ENCODE data around the gene ZNF10.

- no peak for TF ChIP-seq CTCF (IDR thresholded peaks at IDR 0.05; ENCODE audit: control extremely low read depth in 1 of 3, insufficient read depth in 1 of 3, low read depth in 1 of 3, low read length in 3 of 3)
- TF ChIP-seq TCF12 (IDR thresholded peaks at IDR 0.05; ENCODE audit: low read depth, low read length), result no peak
- no peak for TF ChIP-seq EGR1 (IDR thresholded peaks at IDR 0.05; ENCODE audit: borderline replicate concordance, low read depth, low read length)
- no peak for TF ChIP-seq EZH2 (IDR thresholded peaks at IDR 0.05; ENCODE audit: low read depth, low read length, severe bottlenecking)
- TF ChIP-seq SP4 (IDR thresholded peaks at IDR 0.05; ENCODE audit: low read length), result no peak
- no peak for TF ChIP-seq KDM4A (IDR thresholded peaks at IDR 0.05; ENCODE audit: low read depth, low read length, severe bottlenecking)
Measured at GRCh38 chr12:133129368-133130037, 924 bp upstream of the ZNF10 start.

Data from H1 (cell line).